Neural progenitor cell (in vitro differentiated cells): ENCODE results near the gene ZDHHC8. TPM values are rescaled to one million over a fixed set of nuclear protein-coding genes. Genes with fewer than 3 reads are reported as not detected.
A peak's percentile ranks its signal among the peaks of the same experiment; 100 is the strongest.

Experiments used
- DNase-seq: peaks from one replicate; pipeline ENCODE4 v3.0.0-alpha.2; 2016; ENCODE audit warnings: low spot score
- H2AFZ ChIP-seq: fragments of 200-600 bp; sonication (generic); replicated peaks from 2 replicates; pipeline ENCODE4 v1.6.1; 2016; ENCODE audit warnings: antibody characterized with exemption
- H3F3A ChIP-seq: fragments of 200-600 bp; sonication (generic); 2 replicates; pipeline ENCODE4 v1.6.1; 2016; ENCODE audit warnings: antibody characterized with exemption, low read depth
- H3K27ac ChIP-seq: fragments of 200-600 bp; sonication (generic); 2 replicates; pipeline ENCODE4 v1.5.1; 2016; ENCODE audit warnings: mild to moderate bottlenecking
- H3K27me3 ChIP-seq: fragments of 200-600 bp; sonication (generic); 2 replicates; pipeline ENCODE4 v1.6.1; 2016; ENCODE audit warnings: mild to moderate bottlenecking, moderate library complexity
- H3K36me3 ChIP-seq: fragments of 200-600 bp; sonication (generic); 2 replicates; pipeline ENCODE4 v1.5.1; 2016
- H3K4me1 ChIP-seq: fragments of 200-600 bp; sonication (generic); 2 replicates; pipeline ENCODE4 v1.6.1; 2016; ENCODE audit warnings: mixed run types
- H3K4me2 ChIP-seq: fragments of 200-600 bp; sonication (generic); 2 replicates; pipeline ENCODE4 v1.6.1; 2016
- H3K4me3 ChIP-seq: fragments of 200-600 bp; sonication (generic); 2 replicates; pipeline ENCODE4 v1.5.1; 2016
- H3K79me2 ChIP-seq: fragments of 200-600 bp; sonication (generic); 2 replicates; pipeline ENCODE4 v1.6.1; 2016; ENCODE audit warnings: low read depth
- H3K9ac ChIP-seq: fragments of 200-600 bp; sonication (generic); 2 replicates; pipeline ENCODE4 v1.6.1; 2016
- H3K9me3 ChIP-seq: fragments of 200-600 bp; sonication (generic); 2 replicates; pipeline ENCODE4 v1.5.1; 2016; ENCODE audit warnings: low read depth
- H4K20me1 ChIP-seq: fragments of 200-600 bp; sonication (generic); 2 replicates; pipeline ENCODE4 v1.6.1; 2016; ENCODE audit warnings: low read depth
- H3K27ac Mint-ChIP-seq: 3 replicates; pipeline ENCODE4 v1.8.0; 2021; ENCODE audit warnings: mixed read lengths
- H3K27me3 Mint-ChIP-seq: 2 replicates; pipeline ENCODE4 v1.8.0; 2022; ENCODE audit warnings: low read depth, mild to moderate bottlenecking, inconsistent platforms, moderate library complexity, mixed read lengths; ENCODE audit not compliant: insufficient read depth
- H3K36me3 Mint-ChIP-seq: 3 replicates; pipeline ENCODE4 v1.8.0; 2021; ENCODE audit warnings: mixed read lengths
- H3K4me1 Mint-ChIP-seq: 3 replicates; pipeline ENCODE4 v1.8.0; 2021; ENCODE audit warnings: mixed read lengths
- H3K4me3 Mint-ChIP-seq: 3 replicates; pipeline ENCODE4 v1.8.0; 2021; ENCODE audit warnings: mild to moderate bottlenecking, moderate library complexity, mixed read lengths
- H3K9me3 Mint-ChIP-seq: 3 replicates; pipeline ENCODE4 v1.8.0; 2020; ENCODE audit warnings: mixed read lengths
- EZH2 ChIP-seq: fragments of 200-600 bp; sonication (generic); IDR thresholded peaks from 2 replicates; pipeline ENCODE4 v1.6.1; 2017; ENCODE audit warnings: antibody characterized with exemption, mild to moderate bottlenecking, moderate library complexity
- EZH2phosphoT487 ChIP-seq: fragments of 200-600 bp; sonication (generic); IDR thresholded peaks from 2 replicates; pipeline ENCODE4 v1.6.1; 2017; ENCODE audit warnings: antibody characterized with exemption
- microRNA counts: library from miRNA; unstranded; fragments of <30 nt; microRNA quantifications from one replicate; lab custom pipeline; 2016
- microRNA-seq: library from miRNA; unstranded; fragments of <30 nt; microRNA quantifications from one replicate; pipeline ENCODE4, GENCODE V29; 2016
- small RNA-seq: library from RNA; depleted of rRNA; stranded (forward); fragments of <200 nt; gene quantifications from one replicate; pipeline ENCODE3, GENCODE V24; 2015
- total RNA-seq: library from RNA; depleted of rRNA; stranded (reverse); fragments of >200 nt; gene quantifications from 2 replicates; pipeline ENCODE4 v1.2.3, GENCODE V29; 2015; ENCODE audit warnings: low replicate concordance
- TF ChIP-seq, protein P1 (sequence below): fragments of 200-600 bp; sonication (generic); IDR thresholded peaks from 2 replicates; pipeline ENCODE4 v1.5.1; 2017; ENCODE audit warnings: antibody characterized with exemption, mild to moderate bottlenecking

The ZDHHC8 gene
- total RNA-seq, 1 donor from 2014 or later = 7.1 TPM

DNA sequence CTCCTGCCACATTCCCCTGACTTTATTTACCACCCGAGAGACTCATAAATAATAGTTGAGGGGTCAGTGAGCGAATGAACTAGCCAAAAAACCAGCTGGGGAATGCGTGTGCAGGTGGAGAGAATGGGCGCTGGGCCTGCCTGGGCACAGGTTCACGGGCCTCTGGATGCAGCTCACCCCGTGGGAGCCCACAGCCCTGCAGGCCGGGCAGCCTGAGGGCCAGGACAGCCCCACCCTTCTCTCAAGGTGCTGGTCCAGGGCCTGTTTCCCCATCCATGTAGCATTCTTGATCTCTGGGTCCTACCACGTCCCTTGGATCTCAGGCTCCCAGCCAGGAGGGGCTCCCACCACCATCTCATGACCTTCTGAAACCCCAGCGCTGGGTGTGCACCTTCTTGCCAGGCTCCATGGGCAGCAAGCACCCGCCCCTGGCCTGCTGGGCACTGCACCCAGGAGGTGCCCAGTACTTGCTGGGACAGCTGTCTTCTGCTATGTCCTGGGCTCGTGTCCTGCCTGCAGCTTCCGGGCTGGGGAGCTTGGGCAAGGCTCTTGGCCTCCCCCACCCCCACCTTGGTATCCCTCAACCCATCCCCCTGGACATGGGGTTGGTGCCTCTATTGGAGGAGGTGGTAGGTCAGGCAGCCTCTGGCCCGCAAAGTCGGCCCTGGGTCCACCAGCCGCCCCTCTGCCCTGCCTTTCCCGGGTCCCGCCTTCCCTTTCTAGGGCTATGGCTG is 62.3 kb downstream of the ZDHHC8 start:
- no peaks in the 10 kb centered on the region for H3F3A ChIP-seq
- H3K9ac ChIP-seq = no peak overlapping the region
- no peaks in the 10 kb centered on the region for H3K27me3 ChIP-seq
- H3K4me1 ChIP-seq = peaks cover 4% of the 10 kb centered on the region
- H3K4me2 ChIP-seq = no peak overlapping the region
- H2AFZ ChIP-seq = no peak overlapping the region
- no peaks in the 10 kb centered on the region for H3K79me2 ChIP-seq
- H4K20me1 ChIP-seq = no peaks in the 10 kb centered on the region
- H3K36me3 Mint-ChIP-seq = no peaks in the 10 kb centered on the region
- H3K9me3 ChIP-seq = no peaks in the 10 kb centered on the region
- no peak for DNase-seq
- H3K4me3 ChIP-seq = no peak overlapping the region
- no peak overlapping the region for H3K4me3 Mint-ChIP-seq
- TF ChIP-seq, protein P1, sequence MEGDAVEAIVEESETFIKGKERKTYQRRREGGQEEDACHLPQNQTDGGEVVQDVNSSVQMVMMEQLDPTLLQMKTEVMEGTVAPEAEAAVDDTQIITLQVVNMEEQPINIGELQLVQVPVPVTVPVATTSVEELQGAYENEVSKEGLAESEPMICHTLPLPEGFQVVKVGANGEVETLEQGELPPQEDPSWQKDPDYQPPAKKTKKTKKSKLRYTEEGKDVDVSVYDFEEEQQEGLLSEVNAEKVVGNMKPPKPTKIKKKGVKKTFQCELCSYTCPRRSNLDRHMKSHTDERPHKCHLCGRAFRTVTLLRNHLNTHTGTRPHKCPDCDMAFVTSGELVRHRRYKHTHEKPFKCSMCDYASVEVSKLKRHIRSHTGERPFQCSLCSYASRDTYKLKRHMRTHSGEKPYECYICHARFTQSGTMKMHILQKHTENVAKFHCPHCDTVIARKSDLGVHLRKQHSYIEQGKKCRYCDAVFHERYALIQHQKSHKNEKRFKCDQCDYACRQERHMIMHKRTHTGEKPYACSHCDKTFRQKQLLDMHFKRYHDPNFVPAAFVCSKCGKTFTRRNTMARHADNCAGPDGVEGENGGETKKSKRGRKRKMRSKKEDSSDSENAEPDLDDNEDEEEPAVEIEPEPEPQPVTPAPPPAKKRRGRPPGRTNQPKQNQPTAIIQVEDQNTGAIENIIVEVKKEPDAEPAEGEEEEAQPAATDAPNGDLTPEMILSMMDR = no peak
- TF ChIP-seq EZH2 (no peak), EZH2phosphoT487 (no peak)
- no peaks in the 10 kb centered on the region for H3K36me3 ChIP-seq
- peaks cover 8% of the 10 kb centered on the region for H3K27me3 Mint-ChIP-seq
- H3K9me3 Mint-ChIP-seq = no peaks in the 10 kb centered on the region
- no peak overlapping the region for H3K27ac Mint-ChIP-seq
- H3K4me1 Mint-ChIP-seq = peaks cover 7% of the 10 kb centered on the region
- H3K27ac ChIP-seq = no peak overlapping the region

DNA sequence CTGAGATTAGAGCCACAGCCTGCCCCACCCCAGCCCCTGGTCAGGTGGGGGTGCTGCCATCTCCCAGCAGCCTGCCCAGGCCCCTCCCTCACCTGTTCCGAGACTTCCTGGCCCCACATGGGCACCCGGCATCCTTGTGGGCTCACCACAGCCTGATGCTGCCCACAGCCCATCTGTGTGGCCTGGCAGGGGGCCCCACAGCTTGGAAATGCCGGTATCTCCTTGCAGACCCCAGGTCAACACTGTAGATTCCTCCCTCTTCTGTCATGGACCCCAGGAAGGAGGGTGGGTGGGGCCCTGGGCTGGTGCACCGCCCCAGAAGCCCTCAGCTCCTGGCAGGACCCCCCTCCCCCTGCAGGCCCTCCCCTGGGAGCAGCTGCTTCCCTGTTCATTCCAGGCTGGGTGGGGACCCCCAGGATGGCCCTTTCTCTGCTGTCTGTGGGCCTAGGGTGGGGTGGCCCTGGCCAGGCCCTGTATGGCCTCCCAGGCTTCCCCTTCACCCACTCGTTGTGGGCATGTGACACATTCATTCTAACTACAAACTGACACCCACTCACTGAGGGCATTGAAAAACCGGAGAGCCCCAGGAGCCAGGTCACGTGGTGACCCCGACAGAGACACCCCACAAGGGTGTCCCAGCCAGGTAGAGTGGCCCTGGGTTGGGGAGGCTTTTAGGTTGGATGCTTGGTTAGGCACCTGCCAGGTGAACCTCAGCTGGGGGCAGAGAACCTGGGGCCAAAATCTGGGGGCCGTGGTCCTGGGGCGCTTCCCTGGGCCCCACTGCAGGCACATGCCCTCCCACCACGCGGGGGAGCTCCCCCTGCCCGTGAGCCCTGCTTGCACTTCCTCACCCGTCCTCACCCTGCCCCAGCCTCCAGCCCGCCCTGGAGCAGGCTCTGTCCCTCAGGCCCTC is 63.3 kb downstream of the ZDHHC8 start:
- H2AFZ ChIP-seq = no peak overlapping the region
- no peaks in the 10 kb centered on the region for H3K36me3 ChIP-seq
- TF ChIP-seq EZH2phosphoT487 (no peak), EZH2 (no peak)
- TF ChIP-seq, protein P1 = no peak

DNA sequence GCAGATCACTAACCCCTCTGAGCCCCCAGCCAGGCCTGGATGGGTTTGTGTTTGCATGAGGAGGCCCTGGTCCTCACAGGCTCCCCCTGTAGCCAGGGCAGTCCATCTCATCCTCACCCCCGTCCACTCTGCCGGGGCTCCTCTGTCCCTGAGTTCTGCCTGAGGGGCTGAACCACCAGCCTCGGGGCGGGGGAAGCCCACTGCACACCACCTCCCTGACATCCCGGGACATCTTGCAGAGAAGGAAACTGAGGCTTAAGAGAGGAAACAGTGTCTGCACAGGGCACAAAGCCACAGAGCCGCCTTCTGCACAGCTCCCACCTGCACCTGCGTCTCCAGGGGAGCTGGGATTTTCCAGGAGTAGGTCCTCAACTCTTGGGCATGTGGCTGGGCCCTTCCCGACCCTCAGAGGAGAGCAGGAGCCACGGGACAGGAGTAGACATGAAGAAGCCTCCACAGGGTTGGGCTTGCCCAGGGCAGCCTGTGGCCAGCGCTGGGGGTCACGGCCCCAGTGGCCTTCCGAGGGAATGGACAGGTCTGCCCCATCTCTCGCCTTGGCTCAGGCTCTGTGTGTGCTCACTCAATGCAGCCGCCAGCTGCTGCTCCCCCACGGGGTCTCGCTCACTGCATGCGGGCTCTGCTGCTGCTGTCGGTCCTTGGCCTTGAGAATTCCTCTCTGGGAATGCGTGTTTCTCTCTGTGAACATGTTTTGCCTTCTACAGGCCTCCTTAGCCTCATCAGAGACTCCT is 64.7 kb downstream of the ZDHHC8 start:
- H4K20me1 ChIP-seq = no peaks in the 10 kb centered on the region
- no peak overlapping the region for H3K4me3 ChIP-seq
- no peaks in the 10 kb centered on the region for H3K36me3 ChIP-seq
- Mint-ChIP-seq H3K9me3 (no peaks in the 10 kb centered on the region), H3K36me3 (no peaks in the 10 kb centered on the region), H3K4me1 (peaks cover 3% of the 10 kb centered on the region), H3K27ac (no peak overlapping the region), H3K4me3 (no peak overlapping the region), H3K27me3 (peaks cover 6% of the 10 kb centered on the region)
- no peak overlapping the region for H3K4me2 ChIP-seq
- DNase-seq = no peak
- no peaks in the 10 kb centered on the region for H3K27me3 ChIP-seq
- no peaks in the 10 kb centered on the region for H3K4me1 ChIP-seq
- no peak overlapping the region for H3K27ac ChIP-seq
- no peak overlapping the region for H2AFZ ChIP-seq
- no peaks in the 10 kb centered on the region for H3K79me2 ChIP-seq
- no peak overlapping the region for H3K9ac ChIP-seq
- no peaks in the 10 kb centered on the region for H3K9me3 ChIP-seq
- TF ChIP-seq, protein P1 = no peak
- no peak for TF ChIP-seq EZH2phosphoT487
- no peak for TF ChIP-seq EZH2
- H3F3A ChIP-seq = no peaks in the 10 kb centered on the region

More for the DNA sequence above, 63.3 kb downstream of the ZDHHC8 start:
- Mint-ChIP-seq H3K36me3 (no peaks in the 10 kb centered on the region), H3K27me3 (peaks cover 8% of the 10 kb centered on the region), H3K4me1 (peaks cover 7% of the 10 kb centered on the region), H3K4me3 (no peak overlapping the region), H3K9me3 (no peaks in the 10 kb centered on the region), H3K27ac (no peak overlapping the region)
- Histone ChIP-seq H3K4me1 (peaks cover 4% of the 10 kb centered on the region), H3K9me3 (no peaks in the 10 kb centered on the region), H3K9ac (no peak overlapping the region), H3F3A (no peaks in the 10 kb centered on the region), H4K20me1 (no peaks in the 10 kb centered on the region), H3K4me3 (no peak overlapping the region), H3K79me2 (no peaks in the 10 kb centered on the region), H3K4me2 (no peak overlapping the region), H3K27me3 (no peaks in the 10 kb centered on the region), H3K27ac (no peak overlapping the region)
- no peak for DNase-seq

MicroRNA genes within 50 kb of the gene (microRNA counts, 767-probe panel; counts per million panel counts)
- 460 counts per million, percentile 90 among the panel's probes with 10 or more counts for microRNA hsa-miR-1306-3p (lab: Ali Mortazavi, UCI)

Small RNA genes within 50 kb of the gene (microRNA-seq; reads per million reads assigned to microRNA genes)
- not detected for gene MIR6816

Small RNA genes within 50 kb of the gene (small RNA-seq; reads per million reads assigned to genes)
- gene MIR6816 (not detected), gene RF00599 (not detected)

Other genes with a start within 250 kb of the ZDHHC8 start
- gene COMT, start 190.0 kb upstream of the ZDHHC8 start, total RNA-seq = 1.1 and 1.3 TPM in 2 replicates
- 0.19 and 3.1 TPM in 2 replicates for gene TXNRD2, start 190.0 kb upstream of the ZDHHC8 start, total RNA-seq
- 35.4 and 159 TPM in 2 replicates for gene ARVCF, start 115.0 kb upstream of the ZDHHC8 start, total RNA-seq
- 9.1 and 10.0 TPM in 2 replicates for gene TANGO2, start 110.7 kb upstream of the ZDHHC8 start, total RNA-seq
- gene DGCR8, start 51.6 kb upstream of the ZDHHC8 start, total RNA-seq = 29.1 and 39.7 TPM in 2 replicates
- gene RANBP1, start 15.7 kb upstream of the ZDHHC8 start, total RNA-seq = 874 and 918 TPM in 2 replicates
- 24.3 and 39.7 TPM in 2 replicates for gene TRMT2A, start 14.6 kb upstream of the ZDHHC8 start, total RNA-seq
- not detected in 2 replicates for gene CCDC188, start 19.3 kb downstream of the ZDHHC8 start, total RNA-seq
- 6.3 and 20.9 TPM in 2 replicates for gene RTN4R, start 136.5 kb downstream of the ZDHHC8 start, total RNA-seq
- gene DGCR6L, start 188.3 kb downstream of the ZDHHC8 start, total RNA-seq = 22.3 and 59.2 TPM in 2 replicates